Measurements from ENCODE around the gene GPS1. TPM values are rescaled to one million over a fixed set of nuclear protein-coding genes. Genes with fewer than 3 reads are reported as not detected.

The GPS1 gene
- total and polyA plus RNA-seq, 10 of the 15 experiments (the other 5 are each of a cell fraction or from before 2014, with no cell fraction given): 2.2 to 146 (median 77.7) TPM

- ATAC-seq: no peak
- ChIA-PET RAD21 (ENCODE audit: unreplicated experiment) (interaction anchor here (1.5 kb wide), 1 partner anchor 11 kb away, joined by 3 read pairs; the partner anchor contains the start of genes CENPX and LRRC45), CTCF (interaction anchor here (1.0 kb wide), 1 partner anchor 13 kb away, joined by 4 read pairs; no protein-coding TSS in a partner anchor), SMC1A (ENCODE audit: uncharacterized antibody, unreplicated experiment) (no interaction called here), POLR2A (interaction anchor here (0.6 to 0.7 kb wide), 2 partner anchors 67 to 427 kb away, joined by 3 read pairs; no protein-coding TSS in a partner anchor)
- BruUV-seq (replicated peaks): no TSS peak
- FAIRE-seq: no peak
- no peak overlapping the region for H3K4me3 ChIP-seq
- H2AFZ ChIP-seq (ENCODE audit: control insufficient read depth, low read depth, low read length): no peak overlapping the region
- no peak overlapping the region for H3K9ac ChIP-seq (ENCODE audit: control insufficient read depth, insufficient read depth, low read length)
- H3K4me1 ChIP-seq (ENCODE audit: control insufficient read depth, insufficient read depth, low read length): peaks cover 10% of the 10 kb centered on the region
- DNase-seq (ENCODE audit: low read depth, low spot score): no peak
- H3K36me3 ChIP-seq (ENCODE audit: control insufficient read depth in 2 of 2, insufficient read depth in 2 of 2, low read length in 1 of 2): no peaks in the 10 kb centered on the region; a peak in 2 of 4 replicates
- WGBS (ENCODE audit: insufficient coverage, insufficient replicate concordance, low lambda C conversion rate, missing lambda C conversion rate): 92% methylated on average over 20 of the region's 23 CpGs
- H3K4me2 ChIP-seq (ENCODE audit: control insufficient read depth, insufficient read depth): no peak overlapping the region
- intact Hi-C loops (cut with micrococcal nuclease; ENCODE audit: unreplicated experiment): loop anchor here (5.0 kb wide), 1 partner anchor 63 kb away; the partner anchor contains the start of gene FASN
- no peak overlapping the region for H3K27ac ChIP-seq (ENCODE audit: control insufficient read depth, insufficient read depth)
- H3K27me3 ChIP-seq (replicated peaks in 1 of 2; ENCODE audit: control insufficient read depth in 2 of 2, insufficient read depth in 2 of 2, low read length in 1 of 2): no peaks in the 10 kb centered on the region
- peaks cover 5% of the 10 kb centered on the region for H3K79me2 ChIP-seq (ENCODE audit: control insufficient read depth, insufficient read depth, low read length)
- no peaks in the 10 kb centered on the region for H4K20me1 ChIP-seq (ENCODE audit: control insufficient read depth, insufficient read depth)
- in situ Hi-C loops (cut with MboI): loop anchor here (5.0 kb wide), 1 partner anchor 123 kb away; no protein-coding TSS in a partner anchor
- H3K9me3 ChIP-seq (replicated peaks; ENCODE audit: control insufficient read depth, insufficient read depth, low read length): no peaks in the 10 kb centered on the region
- TF ChIP-seq POLR2A (IDR thresholded peaks at IDR 0.05; ENCODE audit: low read depth, low read length) (peak; percentile 41; the same call in 1 of the 2 replicates), POLR2AphosphoS5 (IDR thresholded peaks at IDR 0.05; ENCODE audit: low read length) (0 out of 2 replicates have a peak, but pooled peaks have one; percentile 23), SREBF1 (IDR thresholded peaks at IDR 0.05; ENCODE audit: low read length) (no peak)
Measured at GRCh38 chr17:82034371-82035011, 17.2 kb upstream of the GPS1 start.

GRCh38 chr17:82035488-82035887 lies 16.2 kb upstream of the GPS1 start:
- SMC1A ChIA-PET (ENCODE audit: uncharacterized antibody, unreplicated experiment): interaction anchor here (0.6 to 1.0 kb wide), 2 partner anchors 119 to 1784 kb away, joined by 3 read pairs; no protein-coding TSS in a partner anchor
- Histone ChIP-seq H3K27ac (ENCODE audit: control insufficient read depth, insufficient read depth) (no peak overlapping the region), H3K9me3 (replicated peaks; ENCODE audit: control insufficient read depth, insufficient read depth, low read length) (no peaks in the 10 kb centered on the region), H3K4me2 (ENCODE audit: control insufficient read depth, insufficient read depth) (no peak overlapping the region), H2AFZ (ENCODE audit: control insufficient read depth, low read depth, low read length) (no peak overlapping the region), H3K4me1 (ENCODE audit: control insufficient read depth, insufficient read depth, low read length) (peaks cover 10% of the 10 kb centered on the region), H4K20me1 (ENCODE audit: control insufficient read depth, insufficient read depth) (no peaks in the 10 kb centered on the region), H3K79me2 (ENCODE audit: control insufficient read depth, insufficient read depth, low read length) (peaks cover 5% of the 10 kb centered on the region), H3K4me3 (no peak overlapping the region), H3K36me3 (ENCODE audit: control insufficient read depth in 2 of 2, insufficient read depth in 2 of 2, low read length in 1 of 2) (no peaks in the 10 kb centered on the region; a peak in 2 of 4 replicates), H3K9ac (ENCODE audit: control insufficient read depth, insufficient read depth, low read length) (no peak overlapping the region), H3K27me3 (replicated peaks in 1 of 2; ENCODE audit: control insufficient read depth in 2 of 2, insufficient read depth in 2 of 2, low read length in 1 of 2) (no peaks in the 10 kb centered on the region)
- in situ Hi-C loops (cut with MboI) (loop anchor here (5.0 kb wide), 1 partner anchor 122 kb away; no protein-coding TSS in a partner anchor), intact Hi-C loops (cut with micrococcal nuclease; ENCODE audit: unreplicated experiment) (loop anchor here (5.0 kb wide), 1 partner anchor 62 kb away; the partner anchor contains the start of gene FASN)
- RAD21 ChIA-PET (ENCODE audit: unreplicated experiment): interaction anchor here (1.0 to 1.5 kb wide), 2 partner anchors 12 to 119 kb away, joined by 3 to 4 read pairs; partner anchors contain the start of genes CENPX and LRRC45
- no TSS peak for BruUV-seq (replicated peaks)
- POLR2A ChIA-PET: interaction anchor here (0.7 kb wide), 1 partner anchor 68 kb away, joined by 3 read pairs; no protein-coding TSS in a partner anchor
- CTCF ChIA-PET: interaction anchor here (0.8 to 1.4 kb wide), 4 partner anchors 12 to 63 kb away, joined by 3 to 4 read pairs (median 4); partner anchors contain the start of genes FASN and LRRC45
- 81% methylated on average over 8 of the region's 8 CpGs for WGBS (ENCODE audit: insufficient coverage, insufficient replicate concordance, low lambda C conversion rate, missing lambda C conversion rate)
- ATAC-seq (no peak), FAIRE-seq (no peak), DNase-seq (ENCODE audit: low read depth, low spot score) (no peak)
- TF ChIP-seq IRF4 (IDR thresholded peaks at IDR 0.05; ENCODE audit: low read depth, low read length): no peak
- TF ChIP-seq ZBTB4 (CRISPR knock-in tag; IDR thresholded peaks at IDR 0.05): no peak
- no peak for TF ChIP-seq DPF2 (IDR thresholded peaks at IDR 0.05)
- no peak for TF ChIP-seq NR2C2 (IDR thresholded peaks at IDR 0.05; ENCODE audit: borderline replicate concordance, control insufficient read depth, insufficient read length, low read depth)
- no peak for TF ChIP-seq PRDM15 (CRISPR knock-in tag; IDR thresholded peaks at IDR 0.05)
- TF ChIP-seq IKZF1 (conservative IDR thresholded peaks at IDR 0.05): no peak
